Lower leg skin (tissue), 4 donors: ENCODE results near the gene EVL. TPM values are rescaled to one million over a fixed set of nuclear protein-coding genes. Genes with fewer than 3 reads are reported as not detected.

Experiments
- DNase-seq, 2 donors: peaks; one replicate each; pipeline ENCODE4 v3.0.0-alpha.2; 2019; ENCODE audit warnings: low spot score in 2 of 2
- H3K4me3 ChIP-seq: fragments of 200-600 bp; sonication (generic); 2 replicates; pipeline ENCODE4 v1.5.1; 2017; ENCODE audit warnings: mild to moderate bottlenecking, low read depth; ENCODE audit not compliant: poor library complexity, severe bottlenecking
- POLR2A ChIP-seq, 2 donors: fragments of 450-650 bp; IDR thresholded peaks; one replicate each; pipeline ENCODE4 v1.6.1; 2016 to 2017; ENCODE audit warnings: antibody characterized with exemption in 2 of 2, mild to moderate bottlenecking in 1 of 2, moderate library complexity in 1 of 2
- WGBS, 2 donors: methylation state at CpG; one replicate each; pipeline ENCODE4 v1.1.5; 2018; 5-methylcytosine and 5-hydroxymethylcytosine counted together
- intact Hi-C: fragments of 100-400 bp; cut with DNase I; formaldehyde crosslinking; loops from one replicate; pipeline ENCODE4 v1.15.0; 2023; ENCODE audit warnings: low total_unique reads
- microRNA counts, 2 donors: library from miRNA; unstranded; fragments of <30 nt; microRNA quantifications; one replicate each; lab custom pipeline; 2016
- microRNA-seq, 2 donors: library from miRNA; unstranded; fragments of <30 nt; microRNA quantifications; one replicate each; pipeline ENCODE4, GENCODE V29; 2016; ENCODE audit warnings: borderline replicate concordance in 2 of 2, borderline number of aligned reads in 1 of 2
- total RNA-seq, 4 donors: library from RNA; depleted of rRNA; stranded (reverse); fragments of >200 nt; gene quantifications; one replicate each; pipeline ENCODE4 v1.1.0, GENCODE V29; 2016
- TF ChIP-seq, protein P1 (sequence below), 3 donors: fragments of 450-650 bp; IDR thresholded peaks; one replicate each; pipeline ENCODE4 v1.5.1; 2016; ENCODE audit warnings: antibody characterized with exemption in 3 of 3, mild to moderate bottlenecking in 3 of 3, moderate library complexity in 2 of 3

The EVL gene
- total RNA-seq, 4 donors from 2014 or later = 26.4 to 51.4 (median 40.9) TPM

- WGBS, 2 donors = 1 to 2% methylated on average over 12 to 61 of the region's 62 CpGs
- intact Hi-C loops = loop anchor here (10.0 kb wide), 1 partner anchor 208 kb away; no protein-coding TSS in a partner anchor
Observed at GRCh38 chr14:100192672-100193416, 127.6 kb downstream of the EVL start.

More at GRCh38 chr14:100192672-100193416, 127.6 kb downstream of the EVL start:
- H3K4me3 ChIP-seq = no peak overlapping the region
- TF ChIP-seq POLR2A (IDR thresholded peaks at IDR 0.05) = no peak
- TF ChIP-seq, protein P1, sequence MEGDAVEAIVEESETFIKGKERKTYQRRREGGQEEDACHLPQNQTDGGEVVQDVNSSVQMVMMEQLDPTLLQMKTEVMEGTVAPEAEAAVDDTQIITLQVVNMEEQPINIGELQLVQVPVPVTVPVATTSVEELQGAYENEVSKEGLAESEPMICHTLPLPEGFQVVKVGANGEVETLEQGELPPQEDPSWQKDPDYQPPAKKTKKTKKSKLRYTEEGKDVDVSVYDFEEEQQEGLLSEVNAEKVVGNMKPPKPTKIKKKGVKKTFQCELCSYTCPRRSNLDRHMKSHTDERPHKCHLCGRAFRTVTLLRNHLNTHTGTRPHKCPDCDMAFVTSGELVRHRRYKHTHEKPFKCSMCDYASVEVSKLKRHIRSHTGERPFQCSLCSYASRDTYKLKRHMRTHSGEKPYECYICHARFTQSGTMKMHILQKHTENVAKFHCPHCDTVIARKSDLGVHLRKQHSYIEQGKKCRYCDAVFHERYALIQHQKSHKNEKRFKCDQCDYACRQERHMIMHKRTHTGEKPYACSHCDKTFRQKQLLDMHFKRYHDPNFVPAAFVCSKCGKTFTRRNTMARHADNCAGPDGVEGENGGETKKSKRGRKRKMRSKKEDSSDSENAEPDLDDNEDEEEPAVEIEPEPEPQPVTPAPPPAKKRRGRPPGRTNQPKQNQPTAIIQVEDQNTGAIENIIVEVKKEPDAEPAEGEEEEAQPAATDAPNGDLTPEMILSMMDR (IDR thresholded peaks at IDR 0.05) = peak in 1 of 3 donors; percentile 91
- peak; percentile 99 to 100 for DNase-seq

MicroRNA genes within 50 kb of the gene (microRNA counts, 767-probe panel; counts per million panel counts)
- 0 to 358 counts per million in 2 donors for microRNA hsa-miR-151b (lab: Ali Mortazavi, UCI)
- microRNA hsa-miR-342-3p (lab: Ali Mortazavi, UCI) = 13,213 to 15,302 counts per million in 2 donors
- microRNA hsa-miR-342-5p (lab: Ali Mortazavi, UCI) = 0 to 358 counts per million in 2 donors

Small RNAs within 50 kb of the gene (microRNA-seq; reads per million reads assigned to microRNA genes)
- gene MIR151B = 72.0 to 113 reads per million in 2 donors
- gene MIR342 = 1,674 to 1,841 reads per million in 2 donors

Other genes starting within 250 kb of the EVL start
- gene DEGS2, start 94.2 kb downstream of the EVL start, total RNA-seq = 100 to 1,000 TPM; 136 to 185 (median 164) TPM
- 10 to 100 TPM; 46.7 to 61.5 (median 52.4) TPM for gene YY1, start 173.7 kb downstream of the EVL start, total RNA-seq
- gene SLC25A29, start 241.0 kb downstream of the EVL start, total RNA-seq = 100 to 1,000 TPM in 3 of 4 donors, 10 to 100 TPM in 1; 98.5 to 166 (median 134) TPM